Measurements from ENCODE around the gene HDAC4. TPM values are rescaled to one million over a fixed set of nuclear protein-coding genes. Genes with fewer than 3 reads are reported as not detected.

HDAC4 gene
- total and polyA plus RNA-seq, 2 of the 4 experiments (the other 2 are of a cell fraction): 4.1 to 7.2 TPM

GRCh38 chr2:239239607-239240413 lies 161.0 kb downstream of the HDAC4 start:
- ChIA-PET POLR2A (ENCODE audit: unreplicated experiment) (no interaction called here), CTCF (interaction anchor here (0.6 kb wide), 1 partner anchor 752 kb away, joined by 3 read pairs; no protein-coding TSS in a partner anchor)
- dilution Hi-C loops (cut with HindIII; ENCODE audit: low sequenced_read_pairs, unreplicated experiment): no loop called here
- H3K23ac ChIP-seq (ENCODE audit: low read depth, low read length): peak overlapping the region; percentile 39; the same call in 1 of the 2 replicates
- H2AK9ac ChIP-seq (replicated peaks; ENCODE audit: low read depth, low read length, poor library complexity): peak overlapping the region; percentile 29
- H3K56ac ChIP-seq (ENCODE audit: extremely low read depth, insufficient read depth, low read length): no peak overlapping the region; the same call in 1 of the 2 replicates
- H2BK5ac ChIP-seq (ENCODE audit: low read depth, low read length, poor library complexity, severe bottlenecking): no peak overlapping the region
- peak overlapping the region; percentile 10; the same call in 1 of the 2 replicates for H4K5ac ChIP-seq (ENCODE audit: low read depth, low read length)
- DNase-seq (peak; percentile 53), ATAC-seq (ENCODE audit: low read depth) (peak; percentile 59)
- intact Hi-C loops (cut with micrococcal nuclease): no loop called here
- H2BK120ac ChIP-seq (ENCODE audit: low read depth, low read length): peak overlapping the region; percentile 1; the same call in 1 of the 2 replicates
- H3K9ac ChIP-seq (ENCODE audit: low read depth, low read length): peak overlapping the region; percentile 16; the same call in 1 of the 2 replicates
- 0 out of 3 replicates have a peak overlapping the region, but pooled peaks have one; percentile 66 for H2BK15ac ChIP-seq (ENCODE audit: low read depth, low read length)
- H3K9me1 ChIP-seq (ENCODE audit: insufficient read depth, low read length): peaks cover 13% of the 10 kb centered on the region; the same call in 1 of the 2 replicates
- peaks cover 13% of the 10 kb centered on the region for H3K4me1 ChIP-seq (ENCODE audit: control insufficient read depth, insufficient read depth, low read length)
- H3K36me3 ChIP-seq (ENCODE audit: control insufficient read depth, insufficient read depth, low read length): peaks cover 1% of the 10 kb centered on the region; the same call in 1 of the 2 replicates
- 0 out of 2 replicates have a peak overlapping the region, but pooled peaks have one; percentile 27 for H2BK20ac ChIP-seq (ENCODE audit: low read depth, low read length)
- in situ Hi-C loops (cut with MboI; ENCODE audit: low sequenced_read_pairs): no loop called here
- no peaks in the 10 kb centered on the region for H3K9me3 ChIP-seq (ENCODE audit: control insufficient read depth, insufficient read depth, low read length)
- no TSS peak for BruUV-seq (replicated peaks)
- H3K14ac ChIP-seq (replicated peaks; ENCODE audit: low read depth, low read length): no peak overlapping the region
- H4K91ac ChIP-seq (ENCODE audit: insufficient read depth, low read depth, low read length): peak overlapping the region; percentile 45; the same call in 1 of the 2 replicates
- H3K4ac ChIP-seq (ENCODE audit: low read depth, low read length): peak overlapping the region; percentile 18; the same call in 1 of the 2 replicates
- H4K20me1 ChIP-seq (ENCODE audit: insufficient read depth, low read length): peaks cover 12% of the 10 kb centered on the region
- peak overlapping the region in 1 of 2 experiments; percentile 50; a peak in 3 of 4 replicates for H4K8ac ChIP-seq (ENCODE audit: low read depth in 2 of 2, low read length in 2 of 2)
- peak overlapping the region; percentile 51 for H3K27ac ChIP-seq (ENCODE audit: insufficient read depth, low read length)
- no peak overlapping the region for H3K4me3 ChIP-seq (ENCODE audit: insufficient read depth, low read depth, low read length)
- H3K79me1 ChIP-seq (ENCODE audit: low read depth in 1 of 2, low read length in 2 of 2): peaks cover 40 to 44% of the 10 kb centered on the region in 2 experiments
- H2AFZ ChIP-seq (replicated peaks; ENCODE audit: low read length, poor library complexity): peak overlapping the region; percentile 81
- H2AK5ac ChIP-seq (ENCODE audit: low read depth, low read length): peak overlapping the region; percentile 60
- H3K18ac ChIP-seq (ENCODE audit: low read depth, low read length): peak overlapping the region; percentile 16; the same call in 1 of the 2 replicates
- WGBS, 2 experiments (ENCODE audit: extremely low coverage in 2 of 2, insufficient read length in 1 of 2): 25% methylated on average over 10 of the region's 29 CpGs; no CpG with 5 or more reads in 1 of the 2 experiments
- no peaks in the 10 kb centered on the region for H3K27me3 ChIP-seq (ENCODE audit: control insufficient read depth, insufficient read depth, low read length)
- H3K4me2 ChIP-seq (ENCODE audit: low read depth, low read length): peak overlapping the region; percentile 70
- TF ChIP-seq MAFK (IDR thresholded peaks at IDR 0.05; ENCODE audit: low read depth, low read length) (no peak), MAZ (IDR thresholded peaks at IDR 0.05; ENCODE audit: borderline replicate concordance, low read depth, low read length) (no peak), CHD1 (IDR thresholded peaks at IDR 0.05; ENCODE audit: low read depth, low read length) (no peak), CEBPB (IDR thresholded peaks at IDR 0.05; ENCODE audit: low read depth, low read length) (no peak), RFX5 (IDR thresholded peaks at IDR 0.05; ENCODE audit: low read depth, low read length) (no peak), MXI1 (IDR thresholded peaks at IDR 0.05; ENCODE audit: borderline replicate concordance, low read depth, low read length) (no peak), POLR2A (IDR thresholded peaks at IDR 0.05; ENCODE audit: low read depth, low read length) (no peak), ELK1 (IDR thresholded peaks at IDR 0.05; ENCODE audit: borderline replicate concordance, low read depth, low read length) (no peak), FOS (IDR thresholded peaks at IDR 0.05; ENCODE audit: low read depth, low read length) (no peak), USF2 (IDR thresholded peaks at IDR 0.05; ENCODE audit: low read depth, low read length) (no peak), CTCF (conservative IDR thresholded peaks at IDR 0.05; ENCODE audit: low read depth, low read length) (no peak), RAD21 (IDR thresholded peaks at IDR 0.05; ENCODE audit: low read length) (no peak), RCOR1 (IDR thresholded peaks at IDR 0.05; ENCODE audit: insufficient replicate concordance, low read length) (no peak)

All from IMR-90 (cell line).